SU-DHL-6 (cell line): ENCODE results near the gene AP1G2.
"Not testable (repeated sequence)": the region's sequence is repeated elsewhere in the genome, so short reads cannot be mapped to it uniquely, and the experiment has no call there.

Source experiments
- CTCF ChIP-seq: fragments of 200-600 bp; sonication (generic); IDR thresholded peaks from one replicate; pipeline ENCODE4 v1.5.1; 2017; ENCODE audit warnings: antibody characterized with exemption, mild to moderate bottlenecking, low read length, moderate library complexity; ENCODE audit not compliant: insufficient read depth, poor library complexity, severe bottlenecking
- EZH2phosphoT487 ChIP-seq: fragments of 200-600 bp; sonication (generic), shearing (Covaris generic); conservative IDR thresholded peaks from 2 replicates; pipeline ENCODE4 v1.6.1; 2018; ENCODE audit warnings: mild to moderate bottlenecking, antibody characterized with exemption, low read length, moderate library complexity, mixed read lengths

GRCh38 chr14:23536906-23537305 lies 30.7 kb downstream of the AP1G2 start:
- not testable (repeated sequence) for TF ChIP-seq CTCF, EZH2phosphoT487
